GDM1 (cell line): ENCODE results near the gene TSPAN33.
A peak's percentile ranks its signal among the peaks of the same experiment; 100 is the strongest.
"Not testable (repeated sequence)": the region's sequence is repeated elsewhere in the genome, so short reads cannot be mapped to it uniquely, and the experiment has no call there.

Experiments used
- DNase-seq: peaks from one replicate; lab custom pipeline; 2025; lab: John Stamatoyannopoulos, UW

TSPAN33 gene, protein sequence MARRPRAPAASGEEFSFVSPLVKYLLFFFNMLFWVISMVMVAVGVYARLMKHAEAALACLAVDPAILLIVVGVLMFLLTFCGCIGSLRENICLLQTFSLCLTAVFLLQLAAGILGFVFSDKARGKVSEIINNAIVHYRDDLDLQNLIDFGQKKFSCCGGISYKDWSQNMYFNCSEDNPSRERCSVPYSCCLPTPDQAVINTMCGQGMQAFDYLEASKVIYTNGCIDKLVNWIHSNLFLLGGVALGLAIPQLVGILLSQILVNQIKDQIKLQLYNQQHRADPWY

GRCh38 chr7:129144095-129144833 is at the start of gene TSPAN33:
TSPAN33 (plus strand) TSS chr7:129144707; CDS start chr7:129144981, 274 bp downstream.
- no peak for DNase-seq

DNA sequence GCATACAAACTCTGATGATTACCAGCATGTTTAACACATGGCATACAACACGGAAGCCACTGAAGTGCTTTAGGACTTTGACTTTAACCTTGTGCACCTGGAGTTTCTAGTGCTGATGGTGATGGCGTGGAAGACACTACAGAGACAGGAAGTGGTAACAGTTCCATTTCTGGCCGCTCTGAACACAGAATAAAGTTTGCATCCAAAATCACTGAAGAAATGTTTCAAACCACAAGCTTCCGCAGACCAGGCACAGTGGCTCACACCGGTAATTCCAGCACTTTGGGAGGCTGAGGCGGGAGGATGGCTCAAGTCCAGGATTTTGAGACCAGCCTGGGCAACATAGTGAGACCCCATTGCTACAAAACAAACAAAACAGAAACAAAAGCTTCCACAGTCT is 49.2 kb upstream of the TSPAN33 start:
- no peak for DNase-seq

GRCh38 chr7:129098409-129099084 is 46.0 kb upstream of the TSPAN33 start:
- DNase-seq, result no peak

GRCh38 chr7:129100827-129101166 is 43.7 kb upstream of the TSPAN33 start:
- DNase-seq, result no peak

DNA sequence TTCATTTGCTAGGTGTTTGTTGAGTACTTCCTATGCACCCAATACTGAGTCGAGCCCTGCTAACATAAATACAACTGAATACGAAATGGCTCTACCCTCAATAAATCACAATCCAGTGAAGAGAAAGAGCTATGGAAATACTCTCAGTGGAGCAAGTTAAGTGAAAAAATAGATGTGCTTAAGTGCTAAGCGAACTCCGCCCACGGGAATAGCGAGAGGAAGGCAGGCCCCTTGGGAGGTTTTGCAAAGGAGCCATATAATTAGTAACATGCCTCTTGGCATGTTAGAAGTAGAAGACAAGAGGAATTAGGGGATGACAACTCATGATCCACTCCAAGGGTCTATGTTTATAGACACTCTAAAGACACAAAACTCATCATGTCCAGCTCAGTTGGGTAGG is 42.8 kb upstream of the TSPAN33 start:
- no peak for DNase-seq

- no peak for DNase-seq
Measured at GRCh38 chr7:129103561-129104324, 40.8 kb upstream of the TSPAN33 start.

- no peak for DNase-seq
Measured at GRCh38 chr7:129108581-129108980, 35.9 kb upstream of the TSPAN33 start.

- DNase-seq, result no peak
Measured at GRCh38 chr7:129110258-129110981, 34.1 kb upstream of the TSPAN33 start.

DNA sequence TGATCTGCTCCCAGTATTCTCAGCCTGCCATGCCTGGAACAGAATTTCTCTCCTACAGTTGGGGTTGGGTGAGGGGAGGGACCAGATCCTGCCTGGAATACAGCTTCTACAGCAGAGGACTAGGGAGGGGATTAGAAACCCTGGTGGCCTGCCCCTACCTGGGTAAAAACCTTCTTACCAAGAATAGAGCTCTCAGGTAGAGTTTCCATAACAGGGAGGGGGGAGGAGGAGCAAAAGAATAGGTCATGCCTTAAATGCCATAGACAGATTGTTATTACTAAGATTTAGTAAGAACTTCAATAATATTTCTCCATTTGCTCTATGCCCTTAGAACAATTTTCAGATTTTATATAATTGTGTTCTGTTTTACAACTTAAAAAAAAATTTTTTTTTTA is 33.5 kb upstream of the TSPAN33 start:
- DNase-seq, result no peak

DNA sequence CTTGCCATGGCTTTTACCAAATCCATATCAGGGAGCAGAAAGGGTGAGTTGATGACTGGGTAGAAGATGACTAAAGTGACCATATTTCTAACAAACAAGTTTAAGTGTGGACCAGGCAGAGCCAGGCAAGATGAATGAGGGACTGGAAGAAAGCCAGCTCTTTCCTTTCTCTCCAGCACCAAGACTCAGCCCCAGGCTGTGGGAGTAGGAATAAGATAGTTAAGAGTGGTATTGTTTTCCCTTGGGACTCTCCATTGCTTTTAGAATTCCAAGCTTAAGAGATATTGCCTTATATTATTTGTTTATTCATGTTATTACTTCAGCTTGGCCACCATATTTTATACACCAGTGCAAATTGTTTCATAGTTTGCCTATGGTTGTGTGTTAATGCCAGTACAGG is 28.8 kb upstream of the TSPAN33 start:
- no peak for DNase-seq

DNA sequence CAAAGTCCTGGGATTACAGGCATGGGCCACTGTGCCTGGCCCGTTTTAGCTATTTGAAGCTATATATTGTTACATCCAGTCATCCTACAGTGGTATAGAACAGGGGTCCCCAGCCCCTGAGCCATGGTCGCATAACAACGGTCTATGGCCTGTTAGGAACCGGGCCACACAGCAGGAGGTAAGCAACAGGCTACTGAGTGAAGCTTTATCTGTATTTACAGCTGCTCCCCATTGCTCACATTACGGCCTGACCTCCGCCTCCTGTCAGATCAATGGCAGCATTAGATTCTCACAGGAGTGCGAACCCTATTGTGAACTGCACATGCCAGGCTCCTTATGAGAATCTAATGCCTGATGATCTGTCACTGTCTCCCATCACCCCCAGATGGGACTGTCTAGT is 26.3 kb upstream of the TSPAN33 start:
- no peak for DNase-seq

GRCh38 chr7:129118976-129119375 is 25.5 kb upstream of the TSPAN33 start:
- DNase-seq, result no peak

DNA sequence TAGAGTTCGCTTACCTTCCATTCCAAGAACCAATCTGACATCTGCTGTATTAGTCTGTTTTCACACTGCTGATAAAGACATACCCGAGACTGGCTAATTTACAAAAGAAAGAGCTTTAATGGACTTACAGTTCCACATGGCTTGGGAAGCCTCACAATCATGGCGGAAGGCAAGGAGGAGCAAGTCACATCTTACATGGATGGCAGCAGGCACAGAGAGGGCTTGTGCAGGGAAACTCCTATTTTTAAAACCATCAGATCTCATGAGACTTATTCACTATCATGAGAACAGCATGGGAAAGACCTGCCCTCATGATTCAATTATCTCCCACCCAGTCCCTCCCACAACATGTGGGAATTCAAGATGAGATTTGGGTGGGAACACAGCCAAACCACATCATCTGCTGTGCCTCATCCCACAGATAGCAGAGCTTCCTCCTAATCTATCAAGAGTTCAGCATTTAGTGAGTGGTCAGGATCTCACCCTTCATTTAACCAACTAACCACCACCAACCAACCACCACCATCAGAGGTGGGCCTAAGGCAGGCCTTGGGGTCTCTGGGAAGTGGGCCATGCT is 22.9 kb upstream of the TSPAN33 start:
- not testable (repeated sequence) for DNase-seq

GRCh38 chr7:129122078-129122750 is 22.3 kb upstream of the TSPAN33 start:
- no peak for DNase-seq

GRCh38 chr7:129122751-129123509 is 21.6 kb upstream of the TSPAN33 start:
- DNase-seq, result peak; percentile 27

GRCh38 chr7:129123510-129123857 is 21.0 kb upstream of the TSPAN33 start:
- no peak for DNase-seq

DNA sequence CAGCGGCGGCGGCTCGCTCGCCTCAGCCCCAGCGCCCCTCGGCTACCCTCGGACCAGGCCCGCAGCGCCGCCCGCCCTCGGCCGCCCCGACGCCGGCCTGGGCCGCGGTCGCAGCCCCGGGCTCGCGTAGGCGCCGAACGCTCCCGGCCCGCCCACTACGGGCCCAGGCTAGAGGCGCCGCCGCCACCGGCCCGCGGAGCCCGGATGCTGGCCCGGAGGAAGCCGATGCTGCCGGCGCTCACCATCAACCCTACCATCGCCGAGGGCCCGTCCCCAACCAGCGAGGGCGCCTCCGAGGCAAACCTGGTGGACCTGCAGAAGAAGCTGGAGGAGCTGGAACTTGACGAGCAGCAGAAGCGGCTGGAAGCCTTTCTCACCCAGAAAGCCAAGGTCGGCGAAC is 18.2 kb upstream of the TSPAN33 start:
- DNase-seq, result no peak

DNA sequence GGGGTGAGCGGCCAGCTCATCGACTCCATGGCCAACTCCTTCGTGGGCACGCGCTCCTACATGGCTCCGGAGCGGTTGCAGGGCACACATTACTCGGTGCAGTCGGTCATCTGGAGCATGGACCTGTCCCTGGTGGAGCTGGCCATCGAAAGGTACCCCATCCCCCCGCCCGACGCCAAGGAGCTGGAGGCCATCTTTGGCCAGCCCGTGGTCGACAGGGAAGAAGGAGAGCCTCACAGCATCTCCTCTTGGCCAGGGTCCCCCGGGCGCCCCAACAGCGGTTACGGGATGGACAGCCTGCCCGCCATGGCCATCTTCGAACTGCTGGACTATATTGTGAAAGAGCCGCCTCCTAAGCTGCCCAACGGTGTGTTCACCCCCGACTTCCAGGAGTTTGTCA is 17.4 kb upstream of the TSPAN33 start:
- DNase-seq, result no peak

- no peak for DNase-seq
Measured at GRCh38 chr7:129127601-129128000, 16.9 kb upstream of the TSPAN33 start.

- no peak for DNase-seq
Measured at GRCh38 chr7:129134356-129134987, 10.0 kb upstream of the TSPAN33 start.
